ENCODE data around the gene CACNA1D.

The CACNA1D gene

GRCh38 chr3:53780171-53780570 is 285.8 kb downstream of the CACNA1D start:
- H2BK12ac ChIP-seq (ENCODE audit: low read length in 2 of 2): no peak overlapping the region
- H3K18ac ChIP-seq (ENCODE audit: low read depth in 1 of 2, low read length in 2 of 2): no peak overlapping the region
- no peak overlapping the region for H3K4me2 ChIP-seq (ENCODE audit: low read length, poor library complexity, severe bottlenecking)
- H3K27ac ChIP-seq (ENCODE audit: low read length, poor library complexity, severe bottlenecking): no peak overlapping the region
- no peak overlapping the region for H3K9ac ChIP-seq (ENCODE audit: low read length)
- no peak overlapping the region for H2BK15ac ChIP-seq (ENCODE audit: low read depth, poor library complexity, severe bottlenecking)
- no peak overlapping the region for H3K4me3 ChIP-seq (ENCODE audit: insufficient read depth in 1 of 2, low read depth in 1 of 2, low read length in 2 of 2)
- DNase-seq: no peak
- no peaks in the 10 kb centered on the region for H3K9me3 ChIP-seq (ENCODE audit: control insufficient read depth, low read length)
- no peaks in the 10 kb centered on the region for H3K79me1 ChIP-seq (replicated peaks; ENCODE audit: low read length, poor library complexity, severe bottlenecking)
- H2BK5ac ChIP-seq (ENCODE audit: low read depth, low read length, poor library complexity, severe bottlenecking): no peak overlapping the region
- no peak overlapping the region for H3K4ac ChIP-seq (ENCODE audit: low read depth in 1 of 2, low read length in 2 of 2)
- no peak overlapping the region for H2AK5ac ChIP-seq (ENCODE audit: low read length, severe bottlenecking)
- no peak overlapping the region for H4K8ac ChIP-seq (ENCODE audit: low read length)
- H4K91ac ChIP-seq (ENCODE audit: low read length): no peak overlapping the region
- no peaks in the 10 kb centered on the region for H3K4me1 ChIP-seq (ENCODE audit: control insufficient read depth, insufficient read depth, low read depth, low read length)
- no peak overlapping the region for H2AFZ ChIP-seq (ENCODE audit: low read depth, low read length)
- H3K23ac ChIP-seq (ENCODE audit: low read length in 2 of 2): no peak overlapping the region
- no peaks in the 10 kb centered on the region for H3K36me3 ChIP-seq (ENCODE audit: control insufficient read depth in 1 of 2, insufficient read depth in 2 of 2, low read depth in 1 of 2, low read length in 2 of 2)
- H3K14ac ChIP-seq (ENCODE audit: low read length in 2 of 2): no peak overlapping the region
- no peak overlapping the region for H2BK120ac ChIP-seq (ENCODE audit: low read depth, low read length)
- whole genome bisulfite sequencing: 73% methylated on average over 3 of the region's 4 CpGs
- peaks cover 5 to 26% of the 10 kb centered on the region in 2 experiments for H3K27me3 ChIP-seq (ENCODE audit: control insufficient read depth in 1 of 2, insufficient read depth in 1 of 2, low read length in 2 of 2)

- no peak overlapping the region for H2AK5ac ChIP-seq (ENCODE audit: low read length, severe bottlenecking)
- WGBS: 68% methylated on average over 2 of the region's 2 CpGs
- H2AFZ ChIP-seq (ENCODE audit: low read depth, low read length): no peak overlapping the region
- H2BK5ac ChIP-seq (ENCODE audit: low read depth, low read length, poor library complexity, severe bottlenecking): no peak overlapping the region
- no peak overlapping the region for H3K18ac ChIP-seq (ENCODE audit: low read depth in 1 of 2, low read length in 2 of 2)
- H3K79me1 ChIP-seq (replicated peaks; ENCODE audit: low read length, poor library complexity, severe bottlenecking): no peaks in the 10 kb centered on the region
- H3K14ac ChIP-seq (ENCODE audit: low read length in 2 of 2): no peak overlapping the region
- no peak overlapping the region for H3K27ac ChIP-seq (ENCODE audit: low read length, poor library complexity, severe bottlenecking)
- H2BK120ac ChIP-seq (ENCODE audit: low read depth, low read length): no peak overlapping the region
- no peak overlapping the region for H3K4ac ChIP-seq (ENCODE audit: low read depth in 1 of 2, low read length in 2 of 2)
- no peaks in the 10 kb centered on the region for H3K9me3 ChIP-seq (ENCODE audit: control insufficient read depth, low read length)
- DNase-seq: no peak
- no peak overlapping the region for H4K91ac ChIP-seq (ENCODE audit: low read length)
- no peak overlapping the region for H3K4me3 ChIP-seq (ENCODE audit: insufficient read depth in 1 of 2, low read depth in 1 of 2, low read length in 2 of 2)
- H4K8ac ChIP-seq (ENCODE audit: low read length): no peak overlapping the region
- H3K9ac ChIP-seq (ENCODE audit: low read length): no peak overlapping the region
- H2BK15ac ChIP-seq (ENCODE audit: low read depth, poor library complexity, severe bottlenecking): no peak overlapping the region
- H3K4me2 ChIP-seq (ENCODE audit: low read length, poor library complexity, severe bottlenecking): no peak overlapping the region
- H3K23ac ChIP-seq (ENCODE audit: low read length in 2 of 2): no peak overlapping the region
- H3K4me1 ChIP-seq (ENCODE audit: control insufficient read depth, insufficient read depth, low read depth, low read length): no peaks in the 10 kb centered on the region
- H3K27me3 ChIP-seq (ENCODE audit: control insufficient read depth in 1 of 2, insufficient read depth in 1 of 2, low read length in 2 of 2): peaks cover 5 to 33% of the 10 kb centered on the region in 2 experiments
- H3K36me3 ChIP-seq (ENCODE audit: control insufficient read depth in 1 of 2, insufficient read depth in 2 of 2, low read depth in 1 of 2, low read length in 2 of 2): no peaks in the 10 kb centered on the region
- H2BK12ac ChIP-seq (ENCODE audit: low read length in 2 of 2): no peak overlapping the region
Observed at GRCh38 chr3:53780806-53781205, 286.4 kb downstream of the CACNA1D start.

GRCh38 chr3:53787016-53787415 is 292.6 kb downstream of the CACNA1D start:
- DNase-seq: no peak
- 79% methylated on average over 7 of the region's 9 CpGs for WGBS
- H4K8ac ChIP-seq (ENCODE audit: low read length): no peak overlapping the region
- no peak overlapping the region for H3K9ac ChIP-seq (ENCODE audit: low read length)
- no peaks in the 10 kb centered on the region for H3K4me1 ChIP-seq (ENCODE audit: control insufficient read depth, insufficient read depth, low read depth, low read length)
- no peaks in the 10 kb centered on the region for H3K9me3 ChIP-seq (ENCODE audit: control insufficient read depth, low read length)
- no peak overlapping the region for H3K27ac ChIP-seq (ENCODE audit: low read length, poor library complexity, severe bottlenecking)
- no peak overlapping the region for H3K4ac ChIP-seq (ENCODE audit: low read depth in 1 of 2, low read length in 2 of 2)
- no peak overlapping the region for H2AFZ ChIP-seq (ENCODE audit: low read depth, low read length)
- no peak overlapping the region for H2BK5ac ChIP-seq (ENCODE audit: low read depth, low read length, poor library complexity, severe bottlenecking)
- H3K4me3 ChIP-seq (ENCODE audit: insufficient read depth in 1 of 2, low read depth in 1 of 2, low read length in 2 of 2): no peak overlapping the region
- no peak overlapping the region for H3K14ac ChIP-seq (ENCODE audit: low read length in 2 of 2)
- no peak overlapping the region for H4K91ac ChIP-seq (ENCODE audit: low read length)
- H3K4me2 ChIP-seq (ENCODE audit: low read length, poor library complexity, severe bottlenecking): no peak overlapping the region
- H2BK12ac ChIP-seq (ENCODE audit: low read length in 2 of 2): no peak overlapping the region
- no peak overlapping the region for H2BK15ac ChIP-seq (ENCODE audit: low read depth, poor library complexity, severe bottlenecking)
- H3K36me3 ChIP-seq (ENCODE audit: control insufficient read depth in 1 of 2, insufficient read depth in 2 of 2, low read depth in 1 of 2, low read length in 2 of 2): no peaks in the 10 kb centered on the region
- no peak overlapping the region for H3K18ac ChIP-seq (ENCODE audit: low read depth in 1 of 2, low read length in 2 of 2)
- no peaks in the 10 kb centered on the region for H3K79me1 ChIP-seq (replicated peaks; ENCODE audit: low read length, poor library complexity, severe bottlenecking)
- no peak overlapping the region for H2BK120ac ChIP-seq (ENCODE audit: low read depth, low read length)
- no peak overlapping the region for H2AK5ac ChIP-seq (ENCODE audit: low read length, severe bottlenecking)
- H3K27me3 ChIP-seq (ENCODE audit: control insufficient read depth in 1 of 2, insufficient read depth in 1 of 2, low read length in 2 of 2): peaks cover 23 to 32% of the 10 kb centered on the region in 2 experiments
- H3K23ac ChIP-seq (ENCODE audit: low read length in 2 of 2): no peak overlapping the region

GRCh38 chr3:53788038-53788437 is 293.6 kb downstream of the CACNA1D start:
- H3K14ac ChIP-seq (ENCODE audit: low read length in 2 of 2): no peak overlapping the region
- no peak overlapping the region for H3K4ac ChIP-seq (ENCODE audit: low read depth in 1 of 2, low read length in 2 of 2)
- no peak overlapping the region for H3K27ac ChIP-seq (ENCODE audit: low read length, poor library complexity, severe bottlenecking)
- H3K27me3 ChIP-seq (ENCODE audit: control insufficient read depth in 1 of 2, insufficient read depth in 1 of 2, low read length in 2 of 2): peaks cover 23 to 33% of the 10 kb centered on the region in 2 experiments
- H2AFZ ChIP-seq (ENCODE audit: low read depth, low read length): no peak overlapping the region
- no peaks in the 10 kb centered on the region for H3K79me1 ChIP-seq (replicated peaks; ENCODE audit: low read length, poor library complexity, severe bottlenecking)
- H3K9me3 ChIP-seq (ENCODE audit: control insufficient read depth, low read length): no peaks in the 10 kb centered on the region
- no peak overlapping the region for H2BK12ac ChIP-seq (ENCODE audit: low read length in 2 of 2)
- H2BK15ac ChIP-seq (ENCODE audit: low read depth, poor library complexity, severe bottlenecking): no peak overlapping the region
- H3K23ac ChIP-seq (ENCODE audit: low read length in 2 of 2): no peak overlapping the region
- no peak overlapping the region for H3K18ac ChIP-seq (ENCODE audit: low read depth in 1 of 2, low read length in 2 of 2)
- no peak overlapping the region for H2BK120ac ChIP-seq (ENCODE audit: low read depth, low read length)
- H2BK5ac ChIP-seq (ENCODE audit: low read depth, low read length, poor library complexity, severe bottlenecking): no peak overlapping the region
- H4K91ac ChIP-seq (ENCODE audit: low read length): no peak overlapping the region
- no peak overlapping the region for H2AK5ac ChIP-seq (ENCODE audit: low read length, severe bottlenecking)
- 61% methylated on average over 5 of the region's 5 CpGs for WGBS
- no peak overlapping the region for H3K9ac ChIP-seq (ENCODE audit: low read length)
- H3K4me1 ChIP-seq (ENCODE audit: control insufficient read depth, insufficient read depth, low read depth, low read length): no peaks in the 10 kb centered on the region
- no peak overlapping the region for H3K4me3 ChIP-seq (ENCODE audit: insufficient read depth in 1 of 2, low read depth in 1 of 2, low read length in 2 of 2)
- no peak overlapping the region for H4K8ac ChIP-seq (ENCODE audit: low read length)
- H3K36me3 ChIP-seq (ENCODE audit: control insufficient read depth in 1 of 2, insufficient read depth in 2 of 2, low read depth in 1 of 2, low read length in 2 of 2): no peaks in the 10 kb centered on the region
- H3K4me2 ChIP-seq (ENCODE audit: low read length, poor library complexity, severe bottlenecking): no peak overlapping the region
- DNase-seq: no peak

Data from mesenchymal stem cell (in vitro differentiated cells and primary cell).